GM19324 (cell line): ENCODE data around the gene NFKBIA.
"Not testable (repeated sequence)": the region's sequence is repeated elsewhere in the genome, so short reads cannot be mapped to it uniquely, and the experiment has no call there.

Experiments used
- ATAC-seq: cut with Tn5 transposase; IDR thresholded peaks from one replicate; pipeline ENCODE4 v1.9.1; 2021; ENCODE audit warnings: mild to moderate bottlenecking, moderate library complexity; ENCODE audit not compliant: unreplicated experiment, low FRiP score

The NFKBIA gene

DNA sequence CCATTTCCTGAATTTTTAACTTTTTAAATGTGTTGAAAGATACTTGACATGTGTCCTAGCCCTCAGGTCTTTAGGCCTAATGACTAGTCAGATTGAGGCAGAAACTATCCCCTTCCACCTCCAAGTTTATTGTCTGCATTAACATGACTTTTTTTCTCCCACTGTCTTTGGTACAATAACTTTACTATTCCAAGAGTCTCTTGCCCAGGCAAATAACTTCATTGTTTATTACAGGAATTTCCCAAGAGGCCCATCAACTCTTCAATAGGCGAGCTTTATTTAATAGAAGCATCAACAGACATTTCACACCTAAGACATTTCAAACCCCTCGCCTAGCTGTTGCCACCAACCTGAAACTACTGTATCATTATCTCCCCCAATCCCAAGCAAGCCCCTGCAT lies 10.7 kb downstream of the NFKBIA start:
- ATAC-seq = no peak

DNA sequence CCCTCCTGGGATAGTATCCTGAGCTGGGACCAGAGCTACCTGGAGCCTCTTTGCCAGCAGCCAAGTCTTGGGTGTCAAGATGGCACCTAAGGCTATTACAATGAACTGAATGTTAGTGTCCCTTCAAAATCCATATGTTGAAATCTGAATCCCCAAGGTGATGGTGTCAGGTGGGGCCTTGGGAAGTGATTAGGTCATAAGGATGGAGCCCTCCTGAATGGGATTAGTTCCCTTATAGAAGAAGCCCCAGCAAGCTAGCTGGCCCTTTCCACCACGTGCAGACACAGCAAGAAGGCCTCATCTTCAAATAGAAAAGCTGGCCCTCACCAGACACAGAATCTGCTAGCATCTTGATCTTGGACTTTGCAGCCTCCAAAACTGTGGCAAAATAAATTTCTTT lies 12.4 kb downstream of the NFKBIA start:
- no peak for ATAC-seq

DNA sequence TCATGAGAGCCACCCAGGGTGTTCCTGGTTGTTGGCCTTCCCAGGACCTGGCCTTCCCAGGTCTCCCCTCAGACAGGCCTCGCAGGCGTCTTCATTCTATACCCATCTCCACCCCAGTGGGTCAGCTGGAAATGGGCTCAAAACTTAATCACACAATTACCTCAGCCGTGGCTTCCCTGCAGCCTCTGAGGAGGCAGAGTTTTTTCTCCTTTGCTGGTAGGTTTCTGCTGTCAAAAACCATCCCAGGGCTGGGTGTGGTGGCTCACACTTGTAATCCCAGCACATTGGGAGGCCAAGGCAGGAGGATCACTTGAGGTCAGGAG lies 13.2 kb downstream of the NFKBIA start:
- no peak for ATAC-seq

DNA sequence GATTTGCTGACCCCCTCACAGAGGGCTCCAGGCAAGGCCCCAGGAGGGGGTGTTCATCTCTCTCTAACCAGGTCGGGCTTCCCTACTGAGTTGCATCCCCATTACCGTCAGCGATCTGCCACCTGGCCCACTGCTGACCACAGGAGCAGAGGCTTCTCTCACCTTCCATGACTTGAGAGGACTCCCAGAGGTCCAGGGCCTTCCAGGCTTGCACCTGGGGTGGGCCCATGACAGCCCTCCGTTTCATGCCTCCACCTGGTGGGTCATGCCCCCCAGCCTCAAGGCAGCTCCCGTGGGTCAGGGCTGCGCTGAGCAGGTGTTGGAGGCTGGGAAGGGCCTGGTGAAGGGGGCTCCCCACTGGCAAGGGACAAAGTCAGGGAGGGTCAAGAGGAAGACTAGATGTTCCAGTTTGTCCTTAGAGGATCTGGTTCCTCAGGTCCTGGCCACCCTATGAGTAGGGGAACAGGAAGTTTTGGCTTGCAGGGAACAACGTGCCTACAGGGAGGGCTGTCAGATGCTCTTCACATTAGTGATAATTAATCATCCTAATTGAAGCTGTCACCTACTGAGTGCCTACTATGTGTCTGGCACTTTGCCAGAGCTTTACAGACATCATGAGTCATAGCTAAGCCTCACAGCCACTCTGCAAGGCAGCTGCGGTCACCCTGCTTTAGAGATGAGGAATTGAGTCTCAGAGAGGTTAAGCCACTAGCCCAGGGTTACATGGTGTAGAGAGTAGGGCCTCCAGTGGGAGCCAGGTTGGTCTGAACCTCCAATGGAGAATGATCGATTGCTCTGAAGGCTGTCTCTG lies 13.8 kb downstream of the NFKBIA start:
- no peak for ATAC-seq

DNA sequence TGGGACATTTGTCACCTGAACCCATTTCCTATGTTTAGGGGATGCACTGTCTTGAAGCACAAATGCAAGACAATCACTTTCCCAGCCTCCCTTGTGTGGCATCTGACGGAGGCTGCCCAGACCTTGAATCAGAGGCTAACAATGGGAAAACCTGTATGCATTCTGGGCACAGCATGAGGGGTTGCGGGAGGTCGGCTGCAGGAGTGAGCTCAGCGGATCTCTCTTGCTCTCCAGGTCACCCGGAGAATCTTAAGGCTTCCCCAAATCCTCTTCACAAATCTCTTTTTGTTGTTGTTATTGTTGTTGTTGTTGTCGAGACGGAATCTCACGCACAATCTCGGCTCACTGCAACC lies 15.3 kb downstream of the NFKBIA start:
- ATAC-seq = no peak

DNA sequence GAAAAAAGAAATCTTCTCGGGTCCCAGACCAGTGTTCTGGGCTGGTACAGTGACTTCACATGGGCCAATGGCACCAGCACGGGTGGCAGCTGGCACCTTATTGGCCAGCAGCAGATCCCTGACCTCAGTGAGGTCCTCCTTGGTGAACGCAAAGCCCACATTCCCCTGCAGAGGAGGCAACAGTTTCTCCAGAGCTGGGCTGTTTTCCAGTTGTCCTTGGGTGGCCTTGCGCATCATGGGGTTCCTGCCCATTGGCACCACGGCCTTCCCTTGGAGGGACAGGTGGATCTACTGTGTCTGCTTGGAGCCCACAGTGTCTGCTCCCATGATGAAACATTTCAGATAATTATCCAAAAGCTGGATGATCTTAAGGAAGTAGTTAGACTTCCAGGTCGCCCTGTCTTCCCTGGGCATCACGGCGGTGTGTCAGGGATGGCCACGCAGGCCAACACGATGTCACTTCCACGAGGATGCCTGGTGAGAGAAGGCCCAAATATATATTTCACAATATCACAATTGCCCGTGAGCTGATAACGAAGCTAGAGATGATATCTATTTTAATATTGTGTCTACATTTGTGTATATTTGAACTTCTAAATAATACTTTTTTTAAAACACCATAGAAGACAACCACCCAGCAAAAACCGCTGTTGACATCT lies 15.8 kb downstream of the NFKBIA start:
- ATAC-seq = no peak

DNA sequence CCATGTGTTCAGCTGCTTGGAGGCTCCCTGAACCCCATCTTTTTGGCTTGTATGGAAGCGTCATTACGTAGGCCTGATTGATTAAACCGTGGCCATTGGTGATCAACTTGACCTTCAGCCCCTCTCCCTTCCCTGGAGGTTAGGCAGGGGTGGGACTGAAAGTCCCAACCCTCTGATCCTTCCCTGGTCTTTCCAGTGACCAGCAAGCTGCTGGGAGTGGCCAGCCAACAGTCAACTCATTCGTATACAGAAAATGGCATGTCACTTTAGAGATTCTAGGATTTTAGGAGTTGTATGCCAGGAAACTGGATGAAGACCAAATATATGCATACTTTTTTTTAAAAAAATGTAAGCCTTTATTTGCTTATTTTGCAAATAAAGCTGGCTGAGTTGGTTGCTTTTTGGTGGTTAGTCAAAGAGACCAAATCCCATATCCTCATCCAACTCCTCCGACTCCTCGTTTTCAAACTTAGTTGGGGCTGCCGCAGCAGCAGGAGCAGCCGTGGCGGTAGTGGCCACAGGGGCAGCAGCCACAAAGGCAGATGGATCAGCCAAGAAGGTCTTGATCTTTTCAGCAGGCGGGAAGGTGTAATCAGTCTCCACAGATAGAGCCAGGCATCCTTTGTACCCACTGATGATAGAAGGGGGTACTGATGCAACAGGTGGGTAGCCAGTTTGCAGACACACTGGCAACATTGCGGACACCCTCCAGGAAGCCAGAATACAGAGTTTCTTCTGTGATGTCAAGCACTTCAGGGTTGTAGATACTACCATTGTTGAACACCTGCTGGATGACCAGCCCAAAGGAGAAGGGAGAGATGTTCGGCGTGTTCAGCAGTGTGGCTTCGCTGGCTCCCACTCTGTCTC lies 16.6 kb downstream of the NFKBIA start:
- no peak for ATAC-seq

DNA sequence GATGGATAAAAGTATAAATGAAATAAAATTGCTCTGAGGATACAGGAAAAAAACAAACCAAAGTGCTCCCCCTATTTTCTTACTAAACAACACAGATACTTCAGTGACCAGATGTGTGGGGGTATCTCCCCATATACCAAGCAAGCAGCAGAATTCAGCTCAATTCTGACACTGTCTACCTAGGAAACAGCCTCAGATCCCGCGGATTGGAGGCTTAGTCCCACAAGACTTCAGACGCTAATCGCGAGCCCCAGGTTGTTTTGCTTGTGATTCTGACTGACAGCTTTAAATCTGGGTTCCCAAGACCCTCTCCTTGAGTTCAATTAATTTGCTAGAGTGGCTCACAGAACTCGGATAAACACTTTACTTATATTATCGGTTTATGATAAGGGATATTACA lies 17.3 kb downstream of the NFKBIA start:
- ATAC-seq = no peak

DNA sequence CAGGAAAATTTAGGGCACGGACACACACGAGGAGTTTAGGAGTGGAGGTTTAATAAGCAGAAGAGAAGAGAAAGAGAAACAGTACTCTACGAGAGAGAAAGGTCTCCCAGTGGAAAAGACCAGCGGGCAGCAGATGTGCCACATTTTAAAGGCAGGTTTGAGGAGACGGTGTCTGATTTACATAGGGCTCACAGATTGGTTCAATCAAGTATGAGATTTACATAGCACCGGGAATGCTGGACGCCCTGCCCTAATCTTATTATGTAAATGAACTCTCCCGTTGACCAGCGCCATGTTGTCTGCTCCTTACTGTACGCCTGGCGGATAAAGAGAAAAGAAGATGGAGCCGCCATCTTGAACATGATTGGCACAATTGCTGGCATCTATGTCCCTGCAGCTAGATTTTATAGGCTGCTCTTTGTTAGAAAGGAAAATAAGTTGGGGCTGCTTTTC lies 17.9 kb downstream of the NFKBIA start:
- no peak for ATAC-seq

DNA sequence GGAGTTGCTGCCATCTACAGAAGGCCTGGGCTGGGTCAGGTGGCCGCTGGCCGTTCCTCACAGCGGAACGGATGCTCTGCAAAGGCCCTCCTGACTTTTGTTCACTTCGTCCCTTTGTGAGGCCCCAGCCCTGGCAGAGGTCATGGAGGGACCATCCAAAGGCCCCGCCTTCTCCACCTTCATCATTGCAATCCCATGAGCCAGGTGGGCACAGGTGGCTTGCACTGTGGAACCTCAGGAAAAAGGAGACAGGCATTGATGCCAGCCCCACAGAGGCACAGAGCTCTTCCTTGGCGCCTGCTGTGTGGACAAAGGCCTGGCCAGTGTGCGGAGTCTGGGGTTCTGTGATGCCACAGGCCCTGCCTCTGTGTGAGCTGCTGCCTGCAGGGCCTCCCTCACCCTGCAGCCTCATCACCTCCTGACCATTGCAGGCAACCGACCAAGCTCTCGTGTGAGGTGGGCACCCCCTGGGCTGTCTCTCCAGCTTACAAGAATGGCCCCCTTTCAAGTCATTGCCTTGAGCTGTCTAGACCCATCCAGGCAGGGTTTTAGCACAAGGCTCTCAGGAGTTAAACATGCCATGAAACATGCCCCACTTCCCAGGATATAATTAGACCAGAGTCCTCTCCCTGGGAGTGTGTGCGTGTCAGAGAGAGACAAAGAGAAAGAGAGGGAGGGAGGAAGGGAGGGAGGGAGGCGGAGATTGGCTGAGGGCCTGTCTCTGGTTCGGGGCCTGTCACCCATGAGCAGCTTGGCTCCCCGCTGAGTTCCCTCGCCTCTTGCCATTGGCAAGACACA lies 19.3 kb downstream of the NFKBIA start:
- no peak for ATAC-seq

DNA sequence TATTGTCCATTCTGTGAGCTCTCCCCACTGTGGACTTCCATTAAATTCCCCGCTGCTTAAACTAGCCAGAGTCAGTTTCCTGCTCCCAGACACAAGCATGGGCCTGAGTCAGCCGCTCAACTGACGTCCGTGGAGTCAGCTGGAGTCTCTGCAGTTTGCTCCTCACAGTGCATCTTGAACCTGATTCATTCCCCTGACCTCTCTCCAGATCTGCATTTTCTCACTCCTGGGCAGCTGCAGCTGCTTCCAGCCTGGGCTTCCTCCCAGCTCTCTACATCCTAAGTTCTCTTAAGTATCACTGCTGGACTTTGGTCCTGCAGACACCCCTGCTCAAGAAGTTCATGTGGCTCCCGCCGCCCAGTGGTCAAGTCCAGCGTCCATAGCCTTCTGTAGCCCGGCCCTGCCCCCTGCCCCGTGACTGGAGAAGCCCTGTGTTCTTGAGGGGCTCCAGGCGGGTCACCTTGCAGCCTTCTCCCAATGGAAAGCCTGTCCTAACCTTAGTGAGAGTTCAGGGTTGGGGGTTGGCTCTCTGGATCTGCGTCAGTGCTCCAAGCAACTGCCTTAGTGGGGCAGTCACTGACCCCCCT lies 20.0 kb downstream of the NFKBIA start:
- no peak for ATAC-seq

DNA sequence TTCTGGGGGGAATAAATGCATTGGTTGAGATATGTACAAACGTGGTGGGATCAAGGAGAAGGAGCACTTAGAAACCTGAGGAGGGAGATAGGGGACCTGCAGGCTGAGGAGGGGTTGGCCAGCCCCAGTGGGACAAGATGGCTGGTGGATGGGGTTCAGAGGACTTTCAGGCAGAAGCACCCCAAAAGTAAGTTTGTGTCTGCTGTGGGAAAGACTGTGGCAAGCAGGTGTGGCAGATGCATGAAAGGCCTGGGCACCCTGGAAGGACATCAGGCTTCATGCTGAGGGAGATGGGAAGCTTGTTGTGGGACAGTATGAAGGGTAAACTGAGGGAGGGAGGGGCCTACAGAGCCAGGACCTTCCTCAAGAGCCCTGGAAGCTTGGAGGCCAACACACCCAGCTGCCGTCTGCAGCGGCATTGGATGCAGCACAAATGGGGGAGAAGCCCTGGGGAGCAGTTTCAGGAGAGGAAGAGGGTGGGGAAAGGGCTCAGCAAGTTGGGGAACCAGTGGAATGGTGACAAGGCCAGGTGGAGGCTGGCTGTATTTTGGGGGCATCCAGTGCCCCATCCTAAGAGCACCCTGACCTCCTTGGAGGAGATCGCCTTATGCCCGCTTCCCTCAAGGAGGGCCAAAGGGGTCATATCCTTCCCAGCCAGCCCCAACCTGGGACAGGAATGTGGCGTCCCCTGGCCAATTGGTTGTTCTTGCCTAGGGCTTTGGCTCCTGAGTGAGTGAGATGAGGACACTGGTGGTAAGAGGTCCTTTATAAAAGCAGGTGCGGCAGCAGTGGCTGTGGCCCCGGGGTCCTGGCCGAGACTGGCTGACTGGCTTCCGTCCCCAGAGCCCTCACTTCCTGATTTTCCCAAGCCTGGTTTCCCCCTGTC lies 20.7 kb downstream of the NFKBIA start:
- no peak for ATAC-seq

DNA sequence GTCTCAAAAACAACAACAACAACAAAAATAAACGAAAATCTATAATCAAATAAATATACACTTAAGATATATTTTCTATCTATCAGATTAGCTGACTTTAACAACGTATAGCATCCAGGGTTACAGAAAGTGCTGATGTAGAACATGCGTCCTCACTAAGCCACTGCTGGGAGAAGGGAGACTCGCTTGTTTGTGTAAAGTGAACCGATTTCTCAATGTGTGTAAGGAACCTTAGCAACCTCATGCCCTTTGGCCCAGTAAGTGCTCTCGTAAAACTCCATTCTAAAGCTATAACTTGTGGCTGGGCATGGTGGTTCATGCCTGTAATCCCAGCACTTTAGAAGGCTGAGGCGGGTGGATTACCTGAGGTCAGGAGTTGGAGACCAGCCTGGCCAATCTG lies 23.8 kb downstream of the NFKBIA start:
- ATAC-seq = no peak

DNA sequence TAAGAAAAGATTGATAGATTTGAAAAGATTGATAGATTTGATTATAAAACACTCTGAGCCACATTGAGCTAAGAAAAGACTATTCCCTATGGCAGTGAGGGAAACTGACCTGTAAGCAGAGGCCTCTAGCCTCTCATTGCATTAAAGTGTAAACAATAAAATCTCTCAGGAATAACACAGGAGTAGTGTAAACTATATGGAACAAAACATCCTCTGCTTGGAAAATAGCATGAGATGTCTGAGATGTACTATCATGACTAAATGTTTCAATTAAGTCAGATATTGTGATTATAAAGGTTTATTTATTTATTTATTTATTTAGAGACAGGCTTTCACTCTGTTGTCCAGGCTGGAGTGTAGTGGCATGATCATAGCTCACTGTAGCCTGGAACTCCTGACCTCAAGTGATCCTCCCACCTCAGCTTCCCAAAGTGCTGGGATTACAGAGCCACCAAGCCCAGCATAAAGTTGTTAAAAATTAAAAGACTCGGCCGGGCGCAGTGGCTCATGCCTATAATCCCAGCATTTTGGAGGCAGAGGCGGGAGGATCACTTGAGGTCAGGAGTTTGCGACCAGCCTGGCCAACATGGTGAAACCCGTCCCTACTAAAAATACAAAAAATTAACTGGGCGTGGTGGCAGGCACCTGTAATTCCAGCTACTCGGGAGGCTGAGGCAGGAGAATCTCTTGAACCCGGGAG lies 25.2 kb downstream of the NFKBIA start:
- ATAC-seq = not testable (repeated sequence)

DNA sequence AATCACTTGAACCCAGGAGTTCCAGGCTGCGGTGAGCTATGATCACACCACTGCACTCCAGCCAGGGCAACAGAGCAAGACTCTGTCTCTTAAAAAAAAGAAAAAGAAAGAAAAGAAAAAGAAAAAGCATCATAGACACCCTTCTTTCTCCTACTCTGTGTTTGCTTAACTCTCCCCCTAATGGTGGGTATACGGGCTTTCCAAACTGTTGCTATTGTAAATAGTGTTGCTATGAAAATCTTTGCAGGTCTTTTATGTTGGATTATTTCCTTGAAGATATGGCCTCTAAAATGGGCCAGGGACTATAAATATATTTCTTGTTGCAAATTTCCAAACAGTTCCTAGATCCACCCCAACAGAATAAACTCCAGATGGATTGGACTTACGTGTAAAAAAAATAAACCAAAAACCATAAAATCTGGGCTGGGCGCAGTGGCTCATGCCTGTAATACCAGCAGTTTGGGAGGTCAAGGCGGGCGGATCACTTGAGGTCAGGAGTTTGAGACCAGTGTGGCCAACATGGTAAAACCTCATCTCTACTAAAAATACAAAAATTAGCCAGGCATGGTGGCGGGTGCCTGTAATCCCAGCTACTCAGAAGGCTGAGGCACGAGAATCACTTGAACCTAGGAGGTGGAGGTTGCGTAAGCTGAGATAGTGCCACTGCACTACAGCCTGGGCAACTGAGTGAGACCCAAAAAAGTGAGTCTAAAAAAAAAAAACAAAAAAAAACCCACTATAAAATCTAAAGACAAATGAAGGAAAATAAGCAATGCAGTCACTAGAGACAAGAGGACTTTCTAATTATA lies 25.9 kb downstream of the NFKBIA start:
- ATAC-seq = no peak

DNA sequence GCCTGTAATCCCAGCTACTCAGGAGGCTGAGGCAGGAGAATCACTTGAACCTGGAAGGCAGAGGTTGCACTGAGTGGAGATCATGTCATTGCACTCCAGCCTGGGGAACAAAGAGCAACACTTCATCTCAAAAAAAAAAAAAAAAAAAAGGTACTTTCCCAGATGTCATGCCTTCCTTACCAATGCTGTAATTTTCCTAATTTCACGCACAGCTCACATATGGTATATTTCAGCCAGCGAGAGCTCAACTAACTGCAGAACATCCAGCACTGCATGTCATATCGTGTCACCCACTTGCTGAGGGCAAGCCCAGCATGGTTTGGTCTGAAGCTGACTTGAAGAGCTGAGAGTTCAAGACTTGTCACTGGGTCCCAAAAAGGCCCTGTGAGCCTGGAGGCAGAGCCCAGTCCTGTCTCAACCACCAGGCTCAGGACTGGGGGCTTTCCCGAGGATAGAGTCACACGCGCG lies 29.0 kb downstream of the NFKBIA start:
- ATAC-seq = no peak

DNA sequence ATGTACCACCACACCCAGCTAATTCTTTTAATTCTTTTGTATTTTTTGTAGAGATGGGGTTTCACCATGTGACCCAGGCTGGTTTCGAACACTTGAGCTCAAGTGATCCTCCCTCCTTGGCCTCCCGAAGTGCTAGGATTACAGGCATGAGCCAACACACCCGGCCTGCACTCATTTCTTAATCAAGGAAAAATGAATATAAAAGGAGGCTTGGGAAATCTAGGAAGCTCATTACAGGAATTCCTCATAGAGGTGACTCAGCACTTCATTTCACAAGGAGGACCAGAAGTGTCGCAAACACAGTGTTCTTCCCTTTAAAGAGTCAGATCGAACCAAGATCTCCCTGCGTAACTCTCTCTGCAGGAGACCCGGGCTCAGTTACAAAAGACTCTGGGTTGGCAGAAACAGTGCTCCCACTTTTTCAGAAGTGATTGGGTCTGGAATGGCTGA lies 30.3 kb downstream of the NFKBIA start:
- ATAC-seq = no peak

DNA sequence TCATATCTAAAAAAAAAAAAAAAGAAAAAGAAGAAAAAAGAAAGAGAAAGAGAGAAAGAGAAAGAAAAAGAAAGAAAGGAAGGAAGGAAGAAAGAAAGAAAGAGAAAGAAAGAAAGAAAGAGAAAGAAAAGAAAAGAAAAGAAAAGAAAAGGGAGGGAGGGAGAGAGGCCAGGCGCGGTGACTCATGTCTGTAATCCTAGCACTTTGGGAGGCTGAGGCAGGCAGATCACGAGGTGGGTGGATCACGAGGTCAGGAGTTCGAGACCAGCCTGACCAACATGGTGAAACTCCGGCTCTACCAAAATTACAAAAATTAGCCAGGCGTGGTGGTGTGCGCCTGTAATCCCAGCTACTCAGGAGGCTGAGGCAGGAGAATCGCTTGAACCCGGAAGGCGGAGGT lies 31.3 kb downstream of the NFKBIA start:
- ATAC-seq = not testable (repeated sequence)
